IMR-90 (cell line): ENCODE data around the gene ARV1. TPM values are rescaled to one million over a fixed set of nuclear protein-coding genes. Genes with fewer than 3 reads are reported as not detected.

Experiments
- ATAC-seq: fragments of 200-7000 bp; cut with Tn5 transposase; 2 replicates; pipeline ENCODE4 v1.9.1; 2020; ENCODE audit warnings: low read depth, mild to moderate bottlenecking, moderate library complexity
- BruUV-seq: library from RNA; stranded (reverse); fragments of 400-500 nt; replicated peaks from 2 replicates; lab custom pipeline; 2021; lab: Mats Ljungman, UMichigan
- CTCF ChIA-PET: fragments of 300-600 bp; formaldehyde crosslinking; extraction: SDS; loops from one replicate; lab custom pipeline; 2021; ENCODE audit warnings: antibody characterized with exemption; lab: Yijun Ruan, JAX
- POLR2A ChIA-PET: fragments of 300-600 bp; sonication (Branson Sonifier 250); formaldehyde crosslinking; loops from one replicate; lab custom pipeline; 2022; ENCODE audit warnings: antibody characterized with exemption; ENCODE audit not compliant: unreplicated experiment; lab: Charles Lee
- DNase-seq: peaks from one replicate; pipeline ENCODE4 v3.0.0; 2013
- H2AFZ ChIP-seq: replicated peaks from 2 replicates; pipeline ENCODE3; 2013; ENCODE audit warnings: low read length, mild to moderate bottlenecking; ENCODE audit not compliant: poor library complexity
- H2AK5ac ChIP-seq: 2 replicates; pipeline ENCODE4 v1.6.1; 2013; ENCODE audit warnings: low read depth, low read length, inconsistent platforms
- H2AK9ac ChIP-seq: replicated peaks from 2 replicates; pipeline ENCODE3; 2013; ENCODE audit warnings: mild to moderate bottlenecking, low read depth, low read length, moderate library complexity; ENCODE audit not compliant: poor library complexity
- H2BK120ac ChIP-seq: 2 replicates; pipeline ENCODE4 v1.6.1; 2013; ENCODE audit warnings: low read depth, low read length, inconsistent platforms
- H2BK15ac ChIP-seq: 3 replicates; pipeline ENCODE4 v1.6.1; 2013; ENCODE audit warnings: low read depth, low read length, inconsistent platforms
- H2BK20ac ChIP-seq: 2 replicates; pipeline ENCODE4 v1.6.1; 2013; ENCODE audit warnings: low read depth, mild to moderate bottlenecking, inconsistent platforms, low read length, moderate library complexity
- H2BK5ac ChIP-seq: 2 replicates; pipeline ENCODE4 v1.6.1; 2013; ENCODE audit warnings: mild to moderate bottlenecking, low read depth, low read length, inconsistent platforms; ENCODE audit not compliant: poor library complexity, severe bottlenecking
- H3K14ac ChIP-seq: replicated peaks from 2 replicates; pipeline ENCODE4 v1.6.1; 2013; ENCODE audit warnings: low read depth, low read length, inconsistent platforms
- H3K18ac ChIP-seq: 2 replicates; pipeline ENCODE4 v1.6.1; 2013; ENCODE audit warnings: low read depth, low read length, control low read depth
- H3K23ac ChIP-seq: 2 replicates; pipeline ENCODE4 v1.6.1; 2013; ENCODE audit warnings: low read depth, low read length, inconsistent platforms
- H3K27ac ChIP-seq: 2 replicates; pipeline ENCODE4 v1.5.1; 2013; ENCODE audit warnings: mild to moderate bottlenecking, control low read depth, low read length; ENCODE audit not compliant: insufficient read depth
- H3K27me3 ChIP-seq: 2 replicates; pipeline ENCODE4 v1.6.1; 2013; ENCODE audit warnings: low read length; ENCODE audit not compliant: control insufficient read depth, insufficient read depth
- H3K36me3 ChIP-seq: 2 replicates; pipeline ENCODE4 v1.6.1; 2013; ENCODE audit warnings: low read length, mixed read lengths; ENCODE audit not compliant: control insufficient read depth, insufficient read depth
- H3K4ac ChIP-seq: 2 replicates; pipeline ENCODE4 v1.6.1; 2013; ENCODE audit warnings: low read depth, low read length, inconsistent platforms
- H3K4me1 ChIP-seq: 2 replicates; pipeline ENCODE4 v1.6.1; 2013; ENCODE audit warnings: low read length, mixed read lengths; ENCODE audit not compliant: control insufficient read depth, insufficient read depth
- H3K4me2 ChIP-seq: 2 replicates; pipeline ENCODE4 v1.6.1; 2013; ENCODE audit warnings: low read depth, mild to moderate bottlenecking, control low read depth, low read length, moderate library complexity
- H3K4me3 ChIP-seq: 2 replicates; pipeline ENCODE4 v1.5.1; 2013; ENCODE audit warnings: low read depth, mild to moderate bottlenecking, control low read depth, low read length, moderate library complexity; ENCODE audit not compliant: insufficient read depth
- H3K56ac ChIP-seq: 2 replicates; pipeline ENCODE4 v1.6.1; 2013; ENCODE audit warnings: low read length, inconsistent platforms; ENCODE audit not compliant: insufficient read depth; ENCODE audit errors: extremely low read depth
- H3K79me1 ChIP-seq, 2 experiments: 2 replicates each; pipeline ENCODE4 v1.6.1; 2013; ENCODE audit warnings: low read length in 2 of 2, inconsistent platforms in 1 of 2, low read depth in 1 of 2
- H3K9ac ChIP-seq: 2 replicates; pipeline ENCODE4 v1.6.1; 2013; ENCODE audit warnings: low read depth, low read length, control low read depth
- H3K9me1 ChIP-seq: 2 replicates; pipeline ENCODE4 v1.6.1; 2013; ENCODE audit warnings: low read length, inconsistent platforms; ENCODE audit not compliant: insufficient read depth
- H3K9me3 ChIP-seq: 2 replicates; pipeline ENCODE4 v1.6.1; 2013; ENCODE audit warnings: low read length; ENCODE audit not compliant: control insufficient read depth, insufficient read depth
- H4K20me1 ChIP-seq: 2 replicates; pipeline ENCODE4 v1.6.1; 2013; ENCODE audit warnings: low read length, inconsistent platforms; ENCODE audit not compliant: insufficient read depth
- H4K5ac ChIP-seq: 2 replicates; pipeline ENCODE4 v1.6.1; 2013; ENCODE audit warnings: mild to moderate bottlenecking, low read depth, low read length, control low read depth
- H4K8ac ChIP-seq, 2 experiments: 2 replicates each; pipeline ENCODE4 v1.6.1; 2013; ENCODE audit warnings: low read depth in 2 of 2, low read length in 2 of 2, control low read depth in 1 of 2, inconsistent platforms in 1 of 2
- H4K91ac ChIP-seq: 2 replicates; pipeline ENCODE4 v1.6.1; 2013; ENCODE audit warnings: low read depth, low read length, inconsistent platforms; ENCODE audit not compliant: insufficient read depth
- BHLHE40 ChIP-seq: fragments of 150-350 bp; IDR thresholded peaks from 2 replicates; pipeline ENCODE4 v1.6.1; 2016; ENCODE audit warnings: mild to moderate bottlenecking, low read depth, low read length
- CEBPB ChIP-seq: IDR thresholded peaks from 2 replicates; pipeline ENCODE4 v1.6.1; 2012; ENCODE audit warnings: low read depth, low read length, improper control_type of control experiment
- CHD1 ChIP-seq: IDR thresholded peaks from 2 replicates; pipeline ENCODE4 v1.6.1; 2012; ENCODE audit warnings: low read depth, low read length, improper control_type of control experiment
- FOS ChIP-seq: fragments of 150-350 bp; IDR thresholded peaks from 2 replicates; pipeline ENCODE4 v1.6.1; 2016; ENCODE audit warnings: low read depth, low read length
- MAFK ChIP-seq: IDR thresholded peaks from 2 replicates; pipeline ENCODE4 v1.6.1; 2012; ENCODE audit warnings: low read depth, low read length, improper control_type of control experiment
- MAZ ChIP-seq: IDR thresholded peaks from 2 replicates; pipeline ENCODE4 v1.6.1; 2012; ENCODE audit warnings: low read depth, mild to moderate bottlenecking, low read length, improper control_type of control experiment, moderate library complexity, borderline replicate concordance
- MXI1 ChIP-seq: IDR thresholded peaks from 2 replicates; pipeline ENCODE4 v1.6.1; 2012; ENCODE audit warnings: low read depth, mild to moderate bottlenecking, low read length, moderate library complexity, borderline replicate concordance
- NFE2L2 ChIP-seq: fragments of 150-350 bp; IDR thresholded peaks from 2 replicates; pipeline ENCODE4 v1.6.1; 2016; ENCODE audit warnings: low read depth, mild to moderate bottlenecking, low read length
- POLR2A ChIP-seq: IDR thresholded peaks from 2 replicates; pipeline ENCODE4 v1.6.1; 2012; ENCODE audit warnings: mild to moderate bottlenecking, low read depth, low read length
- RAD21 ChIP-seq: IDR thresholded peaks from 2 replicates; pipeline ENCODE4 v1.6.1; 2012; ENCODE audit warnings: low read length, improper control_type of control experiment
- RCOR1 ChIP-seq: IDR thresholded peaks from 2 replicates; pipeline ENCODE4 v1.6.1; 2012; ENCODE audit warnings: mild to moderate bottlenecking, low read length, improper control_type of control experiment; ENCODE audit not compliant: insufficient replicate concordance
- RFX5 ChIP-seq: IDR thresholded peaks from 2 replicates; pipeline ENCODE4 v1.8.0; 2012; ENCODE audit warnings: low read depth, mild to moderate bottlenecking, low read length, moderate library complexity
- SMC3 ChIP-seq: fragments of 150-350 bp; IDR thresholded peaks from 2 replicates; pipeline ENCODE4 v1.6.1; 2016; ENCODE audit warnings: low read depth, mild to moderate bottlenecking, antibody characterized with exemption, low read length, moderate library complexity
- USF2 ChIP-seq: fragments of 150-350 bp; IDR thresholded peaks from 2 replicates; pipeline ENCODE4 v1.6.1; 2017; ENCODE audit warnings: mild to moderate bottlenecking, antibody characterized with exemption, low read length, low read depth
- WGBS, 2 experiments: methylation state at CpG; one replicate each; pipeline versions ENCODE4 v1.1.5 to v1.1.7; 2013; ENCODE audit warnings: missing lambda C conversion rate in 2 of 2; ENCODE audit not compliant: insufficient read length in 1 of 2; ENCODE audit errors: extremely low coverage in 2 of 2; 5-methylcytosine and 5-hydroxymethylcytosine counted together
- dilution Hi-C: fragments of 300-500 bp; cut with HindIII; formaldehyde crosslinking; loops from one replicate; pipeline ENCODE4 v1.14.3; 2018; ENCODE audit warnings: low sequenced_read_pairs; ENCODE audit not compliant: unreplicated experiment
- in situ Hi-C: fragments of 300-500 bp; cut with MboI; formaldehyde crosslinking; loops from 3 replicates; pipeline ENCODE4 v1.14.3; 2019; ENCODE audit warnings: low sequenced_read_pairs, inconsistent platforms, mixed read lengths
- intact Hi-C: fragments of 100-400 bp; cut with micrococcal nuclease; formaldehyde crosslinking; loops from 2 replicates; pipeline ENCODE4 v1.10.0; 2022
- polyA plus RNA-seq, 3 experiments: library from polyadenylated mRNA; depleted of rRNA; stranded (reverse); fragments of >200 nt; gene quantifications; 2 replicates each; pipeline ENCODE4 v1.2.3, GENCODE V29; 2012; ENCODE audit warnings: low replicate concordance in 1 of 3
- total RNA-seq: library from RNA; depleted of rRNA; stranded (reverse); fragments of >200 nt; gene quantifications from 2 replicates; pipeline ENCODE4 v1.2.3, GENCODE V29; 2012
- TF ChIP-seq, protein P1 (sequence below): fragments of 150-350 bp; IDR thresholded peaks from 2 replicates; pipeline ENCODE4 v1.6.1; 2016; ENCODE audit warnings: low read depth, mild to moderate bottlenecking, low read length, moderate library complexity, borderline replicate concordance
- TF ChIP-seq, protein P2 (sequence below): conservative IDR thresholded peaks from 2 replicates; pipeline ENCODE4 v1.5.1; 2012; ENCODE audit warnings: mild to moderate bottlenecking, low read depth, low read length, improper control_type of control experiment

ARV1 gene
- total and polyA plus RNA-seq, 2 of the 4 experiments (the other 2 are of a cell fraction): 19.0 to 22.9 TPM

DNA sequence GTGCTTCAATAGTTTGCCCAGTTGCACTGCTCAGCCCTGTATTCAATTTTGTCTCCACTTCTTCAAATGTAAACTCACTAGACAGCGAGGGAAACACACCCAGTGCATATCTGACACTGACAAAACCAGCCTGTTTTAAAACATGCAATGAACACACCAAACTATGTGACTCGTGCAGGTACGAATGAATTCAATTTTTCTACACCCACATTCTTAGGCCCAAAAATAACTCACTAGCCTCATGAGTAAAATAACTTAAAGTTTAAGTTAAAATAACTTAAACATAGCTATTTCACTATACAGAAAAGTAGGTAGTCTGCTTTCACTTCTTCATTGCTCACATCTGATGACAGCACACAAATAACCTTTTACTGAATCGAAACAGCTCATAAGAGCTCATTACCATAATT lies 21.3 kb upstream of the ARV1 start:
- 78% methylated on average over 1 of the region's 4 CpGs; no CpG with 5 or more reads in 1 of the 2 experiments for WGBS, 2 experiments
- Histone ChIP-seq H2AK9ac (no peak overlapping the region), H3K27ac (no peak overlapping the region), H3K4ac (no peak overlapping the region), H3K4me2 (no peak overlapping the region), H3K9me3 (no peaks in the 10 kb centered on the region), H2BK120ac (no peak overlapping the region), H4K20me1 (no peaks in the 10 kb centered on the region), H4K8ac (no peak overlapping the region), H4K91ac (no peak overlapping the region), H2BK15ac (no peak overlapping the region), H4K5ac (no peak overlapping the region), H2BK20ac (no peak overlapping the region), H2AK5ac (no peak overlapping the region), H3K79me1 (no peaks in the 10 kb centered on the region), H3K4me3 (no peak overlapping the region), H3K56ac (no peak overlapping the region), H3K4me1 (no peaks in the 10 kb centered on the region), H3K18ac (no peak overlapping the region), H3K9me1 (no peaks in the 10 kb centered on the region), H3K23ac (no peak overlapping the region), H2AFZ (no peak overlapping the region), H3K36me3 (no peaks in the 10 kb centered on the region), H3K9ac (no peak overlapping the region), H2BK5ac (no peak overlapping the region), H3K27me3 (no peaks in the 10 kb centered on the region), H3K14ac (no peak overlapping the region)
- intact Hi-C loops (no loop called here), dilution Hi-C loops (no loop called here), in situ Hi-C loops (no loop called here)
- BruUV-seq: no TSS peak
- DNase-seq (no peak), ATAC-seq (no peak)
- CTCF ChIA-PET: interaction anchor here (1.2 kb wide), 1 partner anchor 10 kb away, joined by 6 read pairs; no protein-coding TSS in a partner anchor
- TF ChIP-seq CEBPB (no peak), POLR2A (no peak), CHD1 (no peak), MAFK (no peak), USF2 (no peak), RCOR1 (no peak), BHLHE40 (no peak), RAD21 (no peak), SMC3 (no peak), NFE2L2 (no peak), MXI1 (no peak), MAZ (no peak), FOS (no peak), RFX5 (no peak)
- TF ChIP-seq, protein P1, sequence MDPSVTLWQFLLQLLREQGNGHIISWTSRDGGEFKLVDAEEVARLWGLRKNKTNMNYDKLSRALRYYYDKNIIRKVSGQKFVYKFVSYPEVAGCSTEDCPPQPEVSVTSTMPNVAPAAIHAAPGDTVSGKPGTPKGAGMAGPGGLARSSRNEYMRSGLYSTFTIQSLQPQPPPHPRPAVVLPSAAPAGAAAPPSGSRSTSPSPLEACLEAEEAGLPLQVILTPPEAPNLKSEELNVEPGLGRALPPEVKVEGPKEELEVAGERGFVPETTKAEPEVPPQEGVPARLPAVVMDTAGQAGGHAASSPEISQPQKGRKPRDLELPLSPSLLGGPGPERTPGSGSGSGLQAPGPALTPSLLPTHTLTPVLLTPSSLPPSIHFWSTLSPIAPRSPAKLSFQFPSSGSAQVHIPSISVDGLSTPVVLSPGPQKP: no peak
- TF ChIP-seq, protein P2, sequence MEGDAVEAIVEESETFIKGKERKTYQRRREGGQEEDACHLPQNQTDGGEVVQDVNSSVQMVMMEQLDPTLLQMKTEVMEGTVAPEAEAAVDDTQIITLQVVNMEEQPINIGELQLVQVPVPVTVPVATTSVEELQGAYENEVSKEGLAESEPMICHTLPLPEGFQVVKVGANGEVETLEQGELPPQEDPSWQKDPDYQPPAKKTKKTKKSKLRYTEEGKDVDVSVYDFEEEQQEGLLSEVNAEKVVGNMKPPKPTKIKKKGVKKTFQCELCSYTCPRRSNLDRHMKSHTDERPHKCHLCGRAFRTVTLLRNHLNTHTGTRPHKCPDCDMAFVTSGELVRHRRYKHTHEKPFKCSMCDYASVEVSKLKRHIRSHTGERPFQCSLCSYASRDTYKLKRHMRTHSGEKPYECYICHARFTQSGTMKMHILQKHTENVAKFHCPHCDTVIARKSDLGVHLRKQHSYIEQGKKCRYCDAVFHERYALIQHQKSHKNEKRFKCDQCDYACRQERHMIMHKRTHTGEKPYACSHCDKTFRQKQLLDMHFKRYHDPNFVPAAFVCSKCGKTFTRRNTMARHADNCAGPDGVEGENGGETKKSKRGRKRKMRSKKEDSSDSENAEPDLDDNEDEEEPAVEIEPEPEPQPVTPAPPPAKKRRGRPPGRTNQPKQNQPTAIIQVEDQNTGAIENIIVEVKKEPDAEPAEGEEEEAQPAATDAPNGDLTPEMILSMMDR: no peak
- POLR2A ChIA-PET: no interaction called here
